K562 (cell line): ENCODE data around the gene VWA7. TPM values are rescaled to one million over a fixed set of nuclear protein-coding genes. Genes with fewer than 3 reads are reported as not detected.

ENCODE experiments used
- BRF2 ChIP-seq: IDR thresholded peaks from 3 replicates; pipeline ENCODE4 v1.6.1; 2011; ENCODE audit warnings: borderline replicate concordance, mild to moderate bottlenecking; ENCODE audit not compliant: insufficient read length, insufficient read depth
- CREB1 ChIP-seq, 2 experiments: sonication (generic) in 1 of 2; formaldehyde crosslinking in 1 of 2; IDR thresholded peaks; 2 replicates each; pipeline versions ENCODE4 v1.6.1 to v1.8.0; 2012 to 2022; ENCODE audit warnings: inconsistent platforms in 1 of 2, mild to moderate bottlenecking in 1 of 2, missing genetic modification reagents in 1 of 2, moderate library complexity in 1 of 2
- CREB3 ChIP-seq: fragments of 450-650 bp; conservative IDR thresholded peaks from 2 replicates; pipeline ENCODE4 v1.6.1; 2016; ENCODE audit warnings: missing genetic modification characterization, low read depth, mild to moderate bottlenecking, missing compliant biosample characterization, moderate library complexity
- DNMT1 ChIP-seq: fragments of 450-650 bp; IDR thresholded peaks from 2 replicates; pipeline ENCODE4 v1.6.1; 2016; ENCODE audit warnings: antibody characterized with exemption, mild to moderate bottlenecking
- E2F3 ChIP-seq: fragments of 250-450 bp; sonication (Bioruptor Pico); IDR thresholded peaks from 2 replicates; pipeline ENCODE4 v1.4.0; 2020; ENCODE audit warnings: mild to moderate bottlenecking
- ETV6 ChIP-seq, 3 experiments: fragments of 150-350 bp in 1 of 3; sonication (generic) in 1 of 3; formaldehyde crosslinking in 1 of 3; IDR thresholded peaks; 2 replicates each; pipeline versions ENCODE4 v1.6.1 to v1.8.0; 2014 to 2022; ENCODE audit warnings: borderline replicate concordance in 2 of 3, low read depth in 2 of 3, antibody characterized with exemption in 1 of 3, low read length in 1 of 3, mild to moderate bottlenecking in 1 of 3, missing genetic modification reagents in 1 of 3
- HBP1 ChIP-seq: fragments of 450-650 bp; formaldehyde crosslinking; IDR thresholded peaks from 2 replicates; pipeline ENCODE4 v1.4.0; 2022; ENCODE audit warnings: missing genetic modification characterization
- IRF1 ChIP-seq: sonication (generic); formaldehyde crosslinking; IDR thresholded peaks from 2 replicates; pipeline ENCODE4 v1.8.0; 2022; ENCODE audit warnings: missing genetic modification reagents, mild to moderate bottlenecking, borderline replicate concordance
- KHSRP ChIP-seq: fragments of 450-650 bp; IDR thresholded peaks from 2 replicates; pipeline ENCODE4 v1.6.1; 2017
- KLF13 ChIP-seq: fragments of 450-650 bp; IDR thresholded peaks from 2 replicates; pipeline ENCODE4 v1.6.1; 2016; ENCODE audit warnings: missing genetic modification characterization, low read depth, mild to moderate bottlenecking, missing compliant biosample characterization, moderate library complexity, borderline replicate concordance
- PRMT5 ChIP-seq: sonication (generic); formaldehyde crosslinking; IDR thresholded peaks from 2 replicates; pipeline ENCODE4 v1.5.0; 2020; ENCODE audit warnings: missing genetic modification reagents
- SP2 ChIP-seq: IDR thresholded peaks from 2 replicates; pipeline ENCODE4 v1.6.1; 2011; ENCODE audit warnings: mild to moderate bottlenecking, low read depth, low read length, moderate library complexity; ENCODE audit not compliant: poor library complexity, severe bottlenecking; ENCODE audit errors: extremely low read depth
- TBL1XR1 ChIP-seq, 2 experiments: IDR thresholded peaks; 2 replicates each; pipeline ENCODE4 v1.6.1; 2012; ENCODE audit warnings: improper control_type of control experiment in 2 of 2, low read length in 2 of 2, mild to moderate bottlenecking in 1 of 2
- YBX1 ChIP-seq: fragments of 450-650 bp; IDR thresholded peaks from 2 replicates; pipeline ENCODE4 v1.7.1; 2016; ENCODE audit warnings: mild to moderate bottlenecking
- ZC3H11A ChIP-seq: IDR thresholded peaks from 2 replicates; pipeline ENCODE4 v1.6.1; 2012; ENCODE audit warnings: low read depth, low read length, improper control_type of control experiment
- ZFP91 ChIP-seq: sonication (generic); formaldehyde crosslinking; IDR thresholded peaks from 2 replicates; pipeline ENCODE4 v1.8.0; 2022; ENCODE audit warnings: mild to moderate bottlenecking, missing genetic modification reagents
- ZNF695 ChIP-seq: fragments of 450-650 bp; formaldehyde crosslinking; IDR thresholded peaks from 2 replicates; pipeline ENCODE4 v1.4.0; 2020; ENCODE audit warnings: mild to moderate bottlenecking, moderate library complexity
- polyA plus RNA-seq, 8 experiments: library from polyadenylated mRNA; depleted of rRNA in 4 of 8; stranded (reverse) in 5 of 8; unstranded in 3 of 8; fragments of >200 nt; fragmentation: Nextera tagmentation in 2 of 8; fragmentation: Illumina TruSeq in 1 of 8; extraction: Ambion mirVana in 2 of 8; extraction: Trizol in 1 of 8; gene quantifications; 2 replicates each; pipeline versions ENCODE4 v1.2.1 to v1.2.3, GENCODE V29; 2011 to 2014; ENCODE audit warnings: inconsistent platforms in 1 of 8, missing spikeins in 1 of 8
- total RNA-seq, 7 experiments: library from RNA; depleted of rRNA in 6 of 7; stranded (reverse); fragments of >200 nt in 6 of 7; fragmentation: Illumina TruSeq in 2 of 7; extraction: Trizol in 2 of 7; gene quantifications; 2 replicates each; pipeline versions ENCODE4 v1.2.1 to v1.2.3, GENCODE V29; 2011 to 2021; ENCODE audit warnings: low replicate concordance in 1 of 7

The VWA7 gene
- total and polyA plus RNA-seq, 9 of the 15 experiments (the other 6 are each of a cell fraction or from before 2014, with no cell fraction given): 0.18 to 2.9 (median 0.95) TPM

- TF ChIP-seq ZFP91 (CRISPR knock-in tag) (no peak), ETV6 (IDR thresholded peaks at IDR 0.05; ENCODE audit: borderline replicate concordance in 1 of 2, low read depth in 2 of 2, low read length in 1 of 2) (no peak), ETV6 (CRISPR knock-in tag; IDR thresholded peaks at IDR 0.05; ENCODE audit: borderline replicate concordance) (peak; percentile 20; the same call in 1 of the 2 replicates), KHSRP (0 out of 2 replicates have a peak, but pooled peaks have one; percentile 23), BRF2 (no peak), ZC3H11A (0 out of 2 replicates have a peak, but pooled peaks have one; percentile 46), CREB3 (peak; percentile 43; the same call in 1 of the 2 replicates), SP2 (no peak), E2F3 (CRISPR knock-in tag) (no peak), DNMT1 (peak; percentile 15; the same call in 1 of the 2 replicates), HBP1 (CRISPR knock-in tag) (peak; percentile 77; the same call in 1 of the 2 replicates), PRMT5 (no peak), ZNF695 (CRISPR knock-in tag) (peak; percentile 78; the same call in 1 of the 2 replicates), KLF13 (tag) (peak; percentile 26; the same call in 1 of the 2 replicates), CREB1 (IDR thresholded peaks at IDR 0.05) (peak; percentile 66), CREB1 (CRISPR knock-in tag; IDR thresholded peaks at IDR 0.05) (no peak), IRF1 (CRISPR knock-in tag) (peak; percentile 85), YBX1 (no peak), TBL1XR1 (IDR thresholded peaks at IDR 0.05; ENCODE audit: low read length in 2 of 2) (peak; percentile 48 to 61; a peak in 2 of 4 replicates)
Observed at GRCh38 chr6:31736021-31736767, 40.9 kb downstream of the VWA7 start, which contains the start of gene CLIC1 (continued).
